HEK293 (cell line): ENCODE results near the gene SLC52A3.

ENCODE experiments used
- CTCF ChIA-PET: fragments of 350-600 bp; formaldehyde crosslinking; extraction: SDS; loops from one replicate; lab custom pipeline; 2021; ENCODE audit warnings: antibody characterized with exemption; lab: Yijun Ruan, JAX
- POLR2A ChIA-PET: fragments of 300-600 bp; formaldehyde crosslinking; extraction: SDS; loops from one replicate; lab custom pipeline; 2020; ENCODE audit warnings: antibody characterized with exemption, inconsistent platforms; lab: Yijun Ruan, JAX
- H3K27ac ChIP-seq: fragments of 200-500 bp; sonication (Bioruptor generic); 2 replicates; pipeline ENCODE4 v1.5.1; 2014; ENCODE audit warnings: low read depth, low read length, control low read depth, inconsistent platforms; ENCODE audit errors: extremely low read depth
- H3K36me3 ChIP-seq, 2 experiments: fragments of 200-500 bp in 1 of 2; sonication (Bioruptor generic) in 1 of 2; 1 replicate in 1 of 2; 2 replicates in 1 of 2; pipeline ENCODE4 v1.5.1; 2014 to 2017; ENCODE audit warnings: inconsistent platforms in 2 of 2, low read length in 2 of 2; ENCODE audit not compliant: control insufficient read depth in 2 of 2, insufficient read depth in 1 of 2
- H3K4me1 ChIP-seq: fragments of 200-500 bp; sonication (Bioruptor generic); 2 replicates; pipeline ENCODE4 v1.5.1; 2014; ENCODE audit warnings: mild to moderate bottlenecking, low read length, inconsistent platforms; ENCODE audit not compliant: control insufficient read depth, insufficient read depth
- H3K4me3 ChIP-seq: 2 replicates; pipeline ENCODE4 v1.5.1; 2011; ENCODE audit warnings: low read depth, mild to moderate bottlenecking, control low read depth, low read length, moderate library complexity
- H3K9me3 ChIP-seq: fragments of 200-500 bp; sonication (Bioruptor generic); 2 replicates; pipeline ENCODE4 v1.5.1; 2014; ENCODE audit warnings: low read depth, low read length, inconsistent platforms; ENCODE audit not compliant: control insufficient read depth, insufficient read depth
- HIC1 ChIP-seq: fragments of 450-650 bp; formaldehyde crosslinking; IDR thresholded peaks from 2 replicates; pipeline ENCODE4 v1.5.1; 2016; ENCODE audit warnings: missing biosample characterization, missing genetic modification characterization
- KLF7 ChIP-seq: fragments of 450-650 bp; formaldehyde crosslinking; IDR thresholded peaks from 2 replicates; pipeline ENCODE4 v1.5.1; 2016; ENCODE audit warnings: missing biosample characterization, missing genetic modification characterization, borderline replicate concordance
- PBX3 ChIP-seq: sonication (generic); formaldehyde crosslinking; IDR thresholded peaks from 2 replicates; pipeline ENCODE4 v1.8.1; 2022; ENCODE audit warnings: mild to moderate bottlenecking, moderate library complexity, missing genetic modification reagents
- SP3 ChIP-seq: fragments of 450-650 bp; formaldehyde crosslinking; IDR thresholded peaks from 2 replicates; pipeline ENCODE4 v1.5.1; 2016; ENCODE audit warnings: missing biosample characterization, missing genetic modification characterization
- ZBTB6 ChIP-seq: fragments of 450-650 bp; formaldehyde crosslinking; IDR thresholded peaks from 2 replicates; pipeline ENCODE4 v1.5.1; 2017; ENCODE audit warnings: missing biosample characterization, missing genetic modification characterization
- ZNF146 ChIP-seq: fragments of 450-650 bp; formaldehyde crosslinking; IDR thresholded peaks from 2 replicates; pipeline ENCODE4 v1.5.1; 2016; ENCODE audit warnings: missing biosample characterization, missing genetic modification characterization
- ZNF174 ChIP-seq: fragments of 450-650 bp; formaldehyde crosslinking; IDR thresholded peaks from 2 replicates; pipeline ENCODE4 v1.5.0; 2017; ENCODE audit warnings: missing biosample characterization, mild to moderate bottlenecking, missing genetic modification characterization
- ZNF184 ChIP-seq: fragments of 450-650 bp; IDR thresholded peaks from 2 replicates; pipeline ENCODE4 v1.5.1; 2018; ENCODE audit warnings: missing biosample characterization, mild to moderate bottlenecking, missing genetic modification characterization
- ZNF223 ChIP-seq: fragments of 450-650 bp; formaldehyde crosslinking; IDR thresholded peaks from 2 replicates; pipeline ENCODE4 v1.5.1; 2016; ENCODE audit warnings: missing biosample characterization, missing genetic modification characterization
- ZNF239 ChIP-seq: fragments of 450-650 bp; formaldehyde crosslinking; IDR thresholded peaks from 2 replicates; pipeline ENCODE4 v1.5.1; 2016; ENCODE audit warnings: missing biosample characterization, missing genetic modification characterization
- ZNF26 ChIP-seq: fragments of 450-650 bp; formaldehyde crosslinking; IDR thresholded peaks from 2 replicates; pipeline ENCODE4 v1.5.1; 2016; ENCODE audit warnings: missing biosample characterization, missing genetic modification characterization
- ZNF311 ChIP-seq: fragments of 450-650 bp; formaldehyde crosslinking; IDR thresholded peaks from 2 replicates; pipeline ENCODE4 v1.5.1; 2017; ENCODE audit warnings: missing biosample characterization, missing genetic modification characterization, borderline replicate concordance
- ZNF394 ChIP-seq: fragments of 450-650 bp; formaldehyde crosslinking; IDR thresholded peaks from 2 replicates; pipeline ENCODE4 v1.5.1; 2016; ENCODE audit warnings: missing biosample characterization, missing genetic modification characterization, mild to moderate bottlenecking, moderate library complexity, borderline replicate concordance
- ZNF518A ChIP-seq: fragments of 450-650 bp; formaldehyde crosslinking; conservative IDR thresholded peaks from 2 replicates; pipeline ENCODE4 v1.5.1; 2016; ENCODE audit warnings: low read depth, missing biosample characterization, missing genetic modification characterization
- ZNF610 ChIP-seq: fragments of 450-650 bp; formaldehyde crosslinking; IDR thresholded peaks from 2 replicates; pipeline ENCODE4 v1.5.1; 2016; ENCODE audit warnings: missing biosample characterization, missing genetic modification characterization, borderline replicate concordance
- ZNF658 ChIP-seq: fragments of 450-650 bp; formaldehyde crosslinking; IDR thresholded peaks from 2 replicates; pipeline ENCODE4; 2016; ENCODE audit warnings: missing biosample characterization, missing genetic modification characterization
- ZNF660 ChIP-seq: fragments of 450-650 bp; IDR thresholded peaks from 2 replicates; pipeline ENCODE4 v1.5.1; 2018; ENCODE audit warnings: missing biosample characterization, mild to moderate bottlenecking, missing genetic modification characterization
- ZSCAN16 ChIP-seq: fragments of 450-650 bp; formaldehyde crosslinking; IDR thresholded peaks from 2 replicates; pipeline ENCODE4 v1.5.1; 2016; ENCODE audit warnings: missing biosample characterization, missing genetic modification characterization
- ZSCAN5A ChIP-seq: fragments of 450-650 bp; formaldehyde crosslinking; IDR thresholded peaks from 2 replicates; pipeline ENCODE4 v1.5.1; 2016; ENCODE audit warnings: missing biosample characterization, missing genetic modification characterization

Gene SLC52A3

GRCh38 chr20:719816-720215, 48.5 kb downstream of the SLC52A3 start:
- no peaks in the 10 kb centered on the region for H3K36me3 ChIP-seq
- H3K9me3 ChIP-seq: no peaks in the 10 kb centered on the region
- no peak for TF ChIP-seq ZSCAN16 (tag by site-specific recombination)
- TF ChIP-seq KLF7: no peak
- no peak for TF ChIP-seq PBX3 (CRISPR knock-in tag)
- H3K4me1 ChIP-seq: no peaks in the 10 kb centered on the region
- no peak overlapping the region for H3K4me3 ChIP-seq
- no peak overlapping the region for H3K27ac ChIP-seq
- CTCF ChIA-PET: no interaction called here
- POLR2A ChIA-PET: no interaction called here

- ChIA-PET POLR2A (no interaction called here), CTCF (interaction anchor here (1.1 kb wide), 1 partner anchor 20 kb away, joined by 6 read pairs; no protein-coding TSS in a partner anchor)
- no peaks in the 10 kb centered on the region for H3K9me3 ChIP-seq
- H3K36me3 ChIP-seq: no peaks in the 10 kb centered on the region
- no peak overlapping the region for H3K27ac ChIP-seq
- no peaks in the 10 kb centered on the region for H3K4me1 ChIP-seq
- H3K4me3 ChIP-seq: no peak overlapping the region
- TF ChIP-seq ZNF174 (no peak), ZSCAN16 (tag by site-specific recombination) (no peak), ZNF184 (tag by site-specific recombination) (no peak), ZNF311 (no peak), ZNF518A (tag by site-specific recombination) (no peak), ZNF223 (tag by site-specific recombination) (no peak), ZNF394 (tag by site-specific recombination) (no peak), ZSCAN5A (tag by site-specific recombination) (no peak), ZNF660 (tag by site-specific recombination) (no peak), ZNF146 (tag by site-specific recombination) (no peak), ZNF658 (tag by site-specific recombination) (no peak), ZNF26 (tag by site-specific recombination) (no peak), ZBTB6 (no peak), HIC1 (tag by site-specific recombination) (no peak), SP3 (no peak), ZNF610 (tag by site-specific recombination) (no peak), ZNF239 (tag by site-specific recombination) (no peak)
These were observed 49.2 kb downstream of the SLC52A3 start for GRCh38 chr20:719068-719467.
